ENCODE measurements around the gene NCF2. TPM values are rescaled to one million over a fixed set of nuclear protein-coding genes. Genes with fewer than 3 reads are reported as not detected.

The NCF2 gene
- total RNA-seq, 3 donors from 2014 or later (not counting 1 experiment from before 2014, with no cell fraction given), result 10.4 to 21.7 (median 14.8) TPM

- peaks cover 0 to 8% of the 10 kb centered on the region in 2 donors for H3K27me3 Mint-ChIP-seq (ENCODE audit: low read depth in 2 of 2)
- no peak overlapping the region for H3K4me3 ChIP-seq (ENCODE audit: low read length)
- WGBS (ENCODE audit: insufficient coverage), result no CpG with 5 or more reads among the region's 2 CpGs
Measured at GRCh38 chr1:183611021-183611420, 20.8 kb upstream of the NCF2 start.

GRCh38 chr1:183609759-183610452 lies 19.6 kb upstream of the NCF2 start:
- TF ChIP-seq CTCF (IDR thresholded peaks at IDR 0.05), result no peak
- intact Hi-C loops (cut with micrococcal nuclease), result no loop called here
- no peaks in the 10 kb centered on the region for H3K36me3 ChIP-seq (ENCODE audit: control insufficient read depth, insufficient read depth, low read length)
- Mint-ChIP-seq H3K4me1 (peaks cover 0 to 4% of the 10 kb centered on the region in 2 donors), H3K27me3 (ENCODE audit: low read depth in 2 of 2) (peaks cover 0 to 7% of the 10 kb centered on the region in 2 donors), H3K9me3 (no peaks in the 10 kb centered on the region), H3K4me3 (no peak overlapping the region), H3K36me3 (no peaks in the 10 kb centered on the region), H3K27ac (no peak overlapping the region)
- DNase-seq, result no peak
- ATAC-seq, result no peak
- WGBS (ENCODE audit: insufficient coverage), result 85% methylated on average over 3 of the region's 3 CpGs
- H3K9me3 ChIP-seq (ENCODE audit: control insufficient read depth, insufficient read depth, low read length), result no peaks in the 10 kb centered on the region
- H3K27ac ChIP-seq (ENCODE audit: low read length), result no peak overlapping the region
- H3K27me3 ChIP-seq (ENCODE audit: control insufficient read depth, insufficient read depth, low read length), result no peaks in the 10 kb centered on the region
- peaks cover 2% of the 10 kb centered on the region for H3K4me1 ChIP-seq (ENCODE audit: control insufficient read depth, insufficient read depth, low read length)
- no peak overlapping the region for H3K4me3 ChIP-seq (ENCODE audit: low read length)

More at GRCh38 chr1:183611021-183611420, 20.8 kb upstream of the NCF2 start:
- Mint-ChIP-seq H3K27ac (no peak overlapping the region), H3K9me3 (no peaks in the 10 kb centered on the region), H3K4me3 (no peak overlapping the region), H3K4me1 (no peaks in the 10 kb centered on the region), H3K36me3 (no peaks in the 10 kb centered on the region)
- no peak overlapping the region for H3K27ac ChIP-seq (ENCODE audit: low read length)
- no peak for TF ChIP-seq CTCF (IDR thresholded peaks at IDR 0.05)
- ATAC-seq (no peak), DNase-seq (no peak)
- H3K9me3 ChIP-seq (ENCODE audit: control insufficient read depth, insufficient read depth, low read length), result no peaks in the 10 kb centered on the region
- intact Hi-C loops (cut with micrococcal nuclease), result no loop called here
- H3K4me1 ChIP-seq (ENCODE audit: control insufficient read depth, insufficient read depth, low read length), result no peaks in the 10 kb centered on the region
- H3K36me3 ChIP-seq (ENCODE audit: control insufficient read depth, insufficient read depth, low read length), result no peaks in the 10 kb centered on the region
- no peaks in the 10 kb centered on the region for H3K27me3 ChIP-seq (ENCODE audit: control insufficient read depth, insufficient read depth, low read length)

- H3K9me3 ChIP-seq (ENCODE audit: control insufficient read depth, insufficient read depth, low read length), result no peaks in the 10 kb centered on the region
- no peaks in the 10 kb centered on the region for H3K36me3 ChIP-seq (ENCODE audit: control insufficient read depth, insufficient read depth, low read length)
- Mint-ChIP-seq H3K4me3 (no peak overlapping the region), H3K9me3 (no peaks in the 10 kb centered on the region), H3K36me3 (no peaks in the 10 kb centered on the region), H3K4me1 (peaks cover 3 to 10% of the 10 kb centered on the region in 2 donors), H3K27me3 (ENCODE audit: low read depth in 2 of 2) (peaks cover 0 to 2% of the 10 kb centered on the region in 2 donors), H3K27ac (no peak overlapping the region)
- H3K4me3 ChIP-seq (ENCODE audit: low read length), result no peak overlapping the region
- intact Hi-C loops (cut with micrococcal nuclease), result no loop called here
- H3K27me3 ChIP-seq (ENCODE audit: control insufficient read depth, insufficient read depth, low read length), result no peaks in the 10 kb centered on the region
- no peak overlapping the region for H3K27ac ChIP-seq (ENCODE audit: low read length)
- no peak for TF ChIP-seq CTCF (IDR thresholded peaks at IDR 0.05)
- DNase-seq (no peak), ATAC-seq (peak in 2 of 3 donors; percentile 34 to 66)
- H3K4me1 ChIP-seq (ENCODE audit: control insufficient read depth, insufficient read depth, low read length), result peaks cover 8% of the 10 kb centered on the region
- WGBS (ENCODE audit: insufficient coverage), result 81% methylated on average over 5 of the region's 5 CpGs
Measured at GRCh38 chr1:183609313-183609712, 19.1 kb upstream of the NCF2 start.
